ENCODE results near the gene RGS1.
A peak's percentile ranks its signal among the peaks of the same experiment; 100 is the strongest.

DNA sequence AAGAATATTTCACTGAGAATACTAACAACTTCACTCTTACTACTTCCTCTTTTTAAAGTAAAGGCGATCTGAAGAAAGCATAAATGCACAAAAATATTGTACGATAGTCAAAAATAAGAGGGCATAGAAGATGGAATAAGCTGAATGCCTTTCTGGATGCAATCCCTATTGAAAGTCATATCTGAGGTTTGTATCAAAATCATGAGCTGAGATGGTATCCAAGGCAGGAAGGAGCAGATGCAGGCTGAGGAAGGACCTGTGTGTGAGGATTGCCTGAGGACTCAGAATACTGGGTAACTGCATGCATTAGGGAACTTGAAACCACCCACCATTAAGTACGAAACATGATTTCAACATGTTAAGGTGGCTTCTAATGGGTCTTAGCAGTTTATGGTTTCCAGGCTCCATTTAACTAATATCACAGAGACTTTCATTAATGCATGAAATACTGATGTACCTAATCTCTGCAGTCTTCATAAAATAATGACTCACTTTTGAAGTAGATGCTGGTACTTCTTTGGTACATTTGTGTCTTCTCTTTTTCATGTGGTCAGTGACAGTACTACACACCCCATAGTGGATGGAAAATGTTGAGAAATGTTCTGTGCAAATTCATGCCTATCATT lies 29.6 kb upstream of the RGS1 start:
- TF ChIP-seq CTCF (conservative IDR thresholded peaks at IDR 0.05; ENCODE audit: low read length) = peak; percentile 55
- no peak for TF ChIP-seq EZH2phosphoT487 (IDR thresholded peaks at IDR 0.05; ENCODE audit: borderline replicate concordance, low read depth, low read length)

Data from OCI-LY7 (cell line).